Loucy (cell line): ENCODE data around the gene UCMA.

Experiments
- H2AFZ ChIP-seq: fragments of 200-600 bp; sonication (generic); 2 replicates; pipeline ENCODE4 v1.6.0; 2016; ENCODE audit warnings: antibody characterized with exemption, mild to moderate bottlenecking, low read length, moderate library complexity
- H3F3A ChIP-seq: fragments of 200-600 bp; 2 replicates; pipeline ENCODE4 v1.6.0; 2016; ENCODE audit warnings: antibody characterized with exemption, low read depth, mild to moderate bottlenecking
- H3K27me3 ChIP-seq: fragments of 200-600 bp; sonication (generic); 2 replicates; pipeline ENCODE4 v1.6.1; 2014; ENCODE audit warnings: low read length, mild to moderate bottlenecking; ENCODE audit not compliant: insufficient read depth, poor library complexity, severe bottlenecking
- H3K36me3 ChIP-seq: fragments of 200-600 bp; sonication (generic); 2 replicates; pipeline ENCODE4 v1.6.1; 2016; ENCODE audit warnings: low read length; ENCODE audit not compliant: insufficient read depth
- H3K4me1 ChIP-seq: fragments of 200-600 bp; sonication (generic); 2 replicates; pipeline ENCODE4 v1.5.1; 2014; ENCODE audit warnings: low read length, mild to moderate bottlenecking; ENCODE audit not compliant: insufficient read depth, poor library complexity, severe bottlenecking
- H3K4me2 ChIP-seq: fragments of 200-600 bp; sonication (generic); 2 replicates; pipeline ENCODE4 v1.6.0; 2014; ENCODE audit warnings: antibody characterized with exemption, low read length, low read depth, mild to moderate bottlenecking; ENCODE audit not compliant: poor library complexity, severe bottlenecking
- H3K4me3 ChIP-seq: fragments of 200-600 bp; sonication (generic); 2 replicates; pipeline ENCODE4 v1.5.1; 2014; ENCODE audit warnings: low read length, mild to moderate bottlenecking, mixed read lengths; ENCODE audit not compliant: poor library complexity, severe bottlenecking
- H3K79me2 ChIP-seq: fragments of 200-600 bp; sonication (generic); 2 replicates; pipeline ENCODE4 v1.6.1; 2014; ENCODE audit warnings: low read length; ENCODE audit not compliant: insufficient read depth
- H3K9ac ChIP-seq: fragments of 200-600 bp; sonication (generic); 2 replicates; pipeline ENCODE4 v1.6.0; 2014; ENCODE audit warnings: mild to moderate bottlenecking, low read depth, low read length, moderate library complexity; ENCODE audit not compliant: poor library complexity, severe bottlenecking
- H3K9me2 ChIP-seq: fragments of 200-600 bp; sonication (generic); replicated peaks from 2 replicates; pipeline ENCODE4 v1.6.1; 2016; ENCODE audit warnings: low read depth, low read length, mixed read lengths
- H3K9me3 ChIP-seq: fragments of 200-600 bp; sonication (generic); 2 replicates; pipeline ENCODE4 v1.6.1; 2014; ENCODE audit warnings: mild to moderate bottlenecking, antibody characterized with exemption, low read length, low read depth; ENCODE audit not compliant: insufficient read depth
- H4K20me1 ChIP-seq: fragments of 200-600 bp; sonication (generic); 2 replicates; pipeline ENCODE4 v1.6.0; 2014; ENCODE audit warnings: antibody characterized with exemption, low read length, mild to moderate bottlenecking; ENCODE audit not compliant: insufficient read depth, poor library complexity, severe bottlenecking
- CTCF ChIP-seq: fragments of 200-600 bp; sonication (generic); conservative IDR thresholded peaks from 2 replicates; pipeline ENCODE4 v1.5.1; 2014; ENCODE audit warnings: mild to moderate bottlenecking, antibody characterized with exemption, low read length
- EZH2phosphoT487 ChIP-seq: fragments of 200-600 bp; IDR thresholded peaks from 2 replicates; pipeline ENCODE4 v1.6.1; 2018; ENCODE audit warnings: antibody characterized with exemption, mild to moderate bottlenecking, moderate library complexity, borderline replicate concordance

The UCMA gene

GRCh38 chr10:13268841-13269240 is 34.7 kb upstream of the UCMA start:
- peaks cover 5% of the 10 kb centered on the region for H3K4me1 ChIP-seq
- no peaks in the 10 kb centered on the region for H3F3A ChIP-seq
- no peak overlapping the region for H2AFZ ChIP-seq
- no peaks in the 10 kb centered on the region for H3K36me3 ChIP-seq
- no peak overlapping the region for H3K4me2 ChIP-seq
- no peaks in the 10 kb centered on the region for H3K9me2 ChIP-seq
- no peak overlapping the region for H3K4me3 ChIP-seq
- TF ChIP-seq EZH2phosphoT487, result no peak
- no peak for TF ChIP-seq CTCF
- no peaks in the 10 kb centered on the region for H3K9me3 ChIP-seq
- no peaks in the 10 kb centered on the region for H3K27me3 ChIP-seq
- no peaks in the 10 kb centered on the region for H3K79me2 ChIP-seq
- H4K20me1 ChIP-seq, result no peaks in the 10 kb centered on the region
- H3K9ac ChIP-seq, result no peak overlapping the region

- H2AFZ ChIP-seq, result no peak overlapping the region
- H3K9me2 ChIP-seq, result no peaks in the 10 kb centered on the region
- H3K4me2 ChIP-seq, result no peak overlapping the region
- H3K36me3 ChIP-seq, result no peaks in the 10 kb centered on the region
- TF ChIP-seq CTCF (no peak), EZH2phosphoT487 (no peak)
- H3K27me3 ChIP-seq, result no peaks in the 10 kb centered on the region
- H3K4me1 ChIP-seq, result peaks cover 5% of the 10 kb centered on the region
- no peak overlapping the region for H3K4me3 ChIP-seq
- no peak overlapping the region for H3K9ac ChIP-seq
- H4K20me1 ChIP-seq, result no peaks in the 10 kb centered on the region
- no peaks in the 10 kb centered on the region for H3K9me3 ChIP-seq
- H3K79me2 ChIP-seq, result no peaks in the 10 kb centered on the region
- no peaks in the 10 kb centered on the region for H3F3A ChIP-seq
These were observed 34.1 kb upstream of the UCMA start for GRCh38 chr10:13268310-13268709.

- no peaks in the 10 kb centered on the region for H4K20me1 ChIP-seq
- no peaks in the 10 kb centered on the region for H3K4me1 ChIP-seq
- H3K9me3 ChIP-seq, result no peaks in the 10 kb centered on the region
- H3K4me2 ChIP-seq, result no peak overlapping the region
- H3K27me3 ChIP-seq, result no peaks in the 10 kb centered on the region
- TF ChIP-seq EZH2phosphoT487, result no peak
- no peak for TF ChIP-seq CTCF
- no peaks in the 10 kb centered on the region for H3K9me2 ChIP-seq
- H3K36me3 ChIP-seq, result no peaks in the 10 kb centered on the region
- H3K79me2 ChIP-seq, result no peaks in the 10 kb centered on the region
- H3K9ac ChIP-seq, result no peak overlapping the region
- H2AFZ ChIP-seq, result no peak overlapping the region
- no peak overlapping the region for H3K4me3 ChIP-seq
- H3F3A ChIP-seq, result no peaks in the 10 kb centered on the region
These were observed 29.4 kb upstream of the UCMA start for GRCh38 chr10:13263591-13263990.
